ENCODE measurements around the gene LEMD2. TPM values are rescaled to one million over a fixed set of nuclear protein-coding genes. Genes with fewer than 3 reads are reported as not detected.

LEMD2 gene
- polyA plus RNA-seq, 2 of the 4 experiments (the other 2 are of a cell fraction): 43.2 to 48.8 TPM

GRCh38 chr6:33830635-33831240, 41.8 kb upstream of the LEMD2 start:
- Histone ChIP-seq H3K4me1 (0 out of 3 replicates have a peak, but pooled peaks cover 4% of the 10 kb centered on the region), H3K4me3 (no peak overlapping the region), H3K27ac (peak overlapping the region in 1 of 2 experiments; percentile 59; a peak in 3 of 6 replicates), H3K9me3 (no peaks in the 10 kb centered on the region), H3K4me2 (no peak overlapping the region)
- ChIA-PET CTCF (no interaction called here), POLR2A (no interaction called here)
- ATAC-seq (no peak), DNase-seq (ENCODE audit: low read depth in 1 of 2, low spot score in 1 of 2) (no peak), FAIRE-seq (no peak)
- TF ChIP-seq FOXS1 (CRISPR knock-in tag; IDR thresholded peaks at IDR 0.05): no peak
- 87% methylated on average over 15 of the region's 21 CpGs for WGBS (ENCODE audit: missing lambda C conversion rate)

GRCh38 chr6:33828764-33829731, 40.1 kb upstream of the LEMD2 start:
- ChIA-PET CTCF (interaction anchor here (1.3 kb wide), 1 partner anchor 23 kb away, joined by 3 read pairs; no protein-coding TSS in a partner anchor), POLR2A (no interaction called here)
- H3K4me3 ChIP-seq: no peak overlapping the region
- peak overlapping the region in 1 of 2 experiments; percentile 46; a peak in 1 of 6 replicates for H3K27ac ChIP-seq
- H3K9me3 ChIP-seq: no peaks in the 10 kb centered on the region
- H3K4me2 ChIP-seq: no peak overlapping the region
- WGBS (ENCODE audit: missing lambda C conversion rate): 82% methylated on average over 15 of the region's 15 CpGs
- TF ChIP-seq HDAC2 (IDR thresholded peaks at IDR 0.05) (no peak), RARB (CRISPR knock-in tag; IDR thresholded peaks at IDR 0.05) (no peak), MAZ (IDR thresholded peaks at IDR 0.05; ENCODE audit: borderline replicate concordance, low read depth, low read length) (no peak), ZC3H11A (IDR thresholded peaks at IDR 0.05) (no peak)
- DNase-seq (ENCODE audit: low read depth in 1 of 2, low spot score in 1 of 2) (no peak), FAIRE-seq (no peak), ATAC-seq (no peak)
- 0 out of 3 replicates have a peak, but pooled peaks cover under 1% of the 10 kb centered on the region for H3K4me1 ChIP-seq

DNA sequence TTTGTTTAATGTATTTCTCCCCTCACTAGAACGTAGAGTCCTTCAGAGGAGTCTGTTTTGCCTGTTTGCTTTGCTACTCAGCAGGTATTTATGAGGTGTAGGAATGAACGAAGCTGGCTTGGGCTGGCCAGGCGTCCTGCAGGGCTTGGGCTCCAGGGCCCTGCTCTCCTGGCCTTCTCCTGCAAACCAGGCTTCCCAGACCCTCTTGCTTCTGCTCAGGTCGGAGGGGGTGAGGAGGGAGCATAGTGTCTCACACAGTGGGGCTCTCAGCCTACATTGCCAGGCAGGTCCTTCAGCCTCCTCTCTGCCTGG, 39.5 kb upstream of the LEMD2 start:
- Histone ChIP-seq H3K4me2 (no peak overlapping the region), H3K4me3 (no peak overlapping the region), H3K9me3 (no peaks in the 10 kb centered on the region), H3K27ac (peak overlapping the region in 1 of 2 experiments; percentile 25; a peak in 1 of 6 replicates), H3K4me1 (no peaks in the 10 kb centered on the region)
- ATAC-seq (peak in 1 of 2 experiments; percentile 11; a peak in 1 of 6 replicates), FAIRE-seq (no peak), DNase-seq (ENCODE audit: low read depth in 1 of 2, low spot score in 1 of 2) (no peak)
- ChIA-PET CTCF (interaction anchor here (0.7 to 1.3 kb wide), 2 partner anchors 24 to 67 kb away, joined by 3 read pairs; no protein-coding TSS in a partner anchor), POLR2A (no interaction called here)
- WGBS (ENCODE audit: missing lambda C conversion rate): 43% methylated on average over 4 of the region's 4 CpGs
- TF ChIP-seq, protein P1, sequence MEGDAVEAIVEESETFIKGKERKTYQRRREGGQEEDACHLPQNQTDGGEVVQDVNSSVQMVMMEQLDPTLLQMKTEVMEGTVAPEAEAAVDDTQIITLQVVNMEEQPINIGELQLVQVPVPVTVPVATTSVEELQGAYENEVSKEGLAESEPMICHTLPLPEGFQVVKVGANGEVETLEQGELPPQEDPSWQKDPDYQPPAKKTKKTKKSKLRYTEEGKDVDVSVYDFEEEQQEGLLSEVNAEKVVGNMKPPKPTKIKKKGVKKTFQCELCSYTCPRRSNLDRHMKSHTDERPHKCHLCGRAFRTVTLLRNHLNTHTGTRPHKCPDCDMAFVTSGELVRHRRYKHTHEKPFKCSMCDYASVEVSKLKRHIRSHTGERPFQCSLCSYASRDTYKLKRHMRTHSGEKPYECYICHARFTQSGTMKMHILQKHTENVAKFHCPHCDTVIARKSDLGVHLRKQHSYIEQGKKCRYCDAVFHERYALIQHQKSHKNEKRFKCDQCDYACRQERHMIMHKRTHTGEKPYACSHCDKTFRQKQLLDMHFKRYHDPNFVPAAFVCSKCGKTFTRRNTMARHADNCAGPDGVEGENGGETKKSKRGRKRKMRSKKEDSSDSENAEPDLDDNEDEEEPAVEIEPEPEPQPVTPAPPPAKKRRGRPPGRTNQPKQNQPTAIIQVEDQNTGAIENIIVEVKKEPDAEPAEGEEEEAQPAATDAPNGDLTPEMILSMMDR (IDR thresholded peaks at IDR 0.05): no peak
- TF ChIP-seq NPAS2 (CRISPR knock-in tag; IDR thresholded peaks at IDR 0.05; ENCODE audit: borderline replicate concordance) (no peak), ATOH8 (CRISPR knock-in tag; IDR thresholded peaks at IDR 0.05; ENCODE audit: low read depth) (no peak)

GRCh38 chr6:33827546-33828451, 38.9 kb upstream of the LEMD2 start:
- peak in 1 of 2 experiments; percentile 22; a peak in 1 of 6 replicates for ATAC-seq
- Histone ChIP-seq H3K4me2 (no peak overlapping the region), H3K4me3 (no peak overlapping the region), H3K9me3 (no peaks in the 10 kb centered on the region), H3K4me1 (no peaks in the 10 kb centered on the region), H3K27ac (no peak overlapping the region)
- no peak for DNase-seq (ENCODE audit: low read depth in 1 of 2, low spot score in 1 of 2)
- CTCF ChIA-PET: interaction anchor here (0.7 to 2.8 kb wide), 2 partner anchors 56 to 66 kb away, joined by 3 to 8 read pairs; no protein-coding TSS in a partner anchor
- POLR2A ChIA-PET: no interaction called here
- FAIRE-seq: no peak
- WGBS (ENCODE audit: missing lambda C conversion rate): 76% methylated on average over 13 of the region's 14 CpGs
- TF ChIP-seq EHMT2 (IDR thresholded peaks at IDR 0.05; ENCODE audit: low read depth): no peak
- TF ChIP-seq, protein P2, sequence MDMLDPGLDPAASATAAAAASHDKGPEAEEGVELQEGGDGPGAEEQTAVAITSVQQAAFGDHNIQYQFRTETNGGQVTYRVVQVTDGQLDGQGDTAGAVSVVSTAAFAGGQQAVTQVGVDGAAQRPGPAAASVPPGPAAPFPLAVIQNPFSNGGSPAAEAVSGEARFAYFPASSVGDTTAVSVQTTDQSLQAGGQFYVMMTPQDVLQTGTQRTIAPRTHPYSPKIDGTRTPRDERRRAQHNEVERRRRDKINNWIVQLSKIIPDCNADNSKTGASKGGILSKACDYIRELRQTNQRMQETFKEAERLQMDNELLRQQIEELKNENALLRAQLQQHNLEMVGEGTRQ (IDR thresholded peaks at IDR 0.05): no peak
- TF ChIP-seq JUN (IDR thresholded peaks at IDR 0.05): no peak
- no peak for TF ChIP-seq RFX5 (IDR thresholded peaks at IDR 0.05)
- no peak for TF ChIP-seq NFE2L2 (conservative IDR thresholded peaks at IDR 0.05; ENCODE audit: low read length)
- no peak for TF ChIP-seq HDAC2 (IDR thresholded peaks at IDR 0.05)

All from A549 (cell line).